Endothelial cell of umbilical vein (primary cell): ENCODE measurements around the gene POLN. TPM values are rescaled to one million over a fixed set of nuclear protein-coding genes. Genes with fewer than 3 reads are reported as not detected.

ENCODE experiments used
- BruUV-seq: library from RNA; stranded (reverse); fragments of 400-500 nt; replicated peaks from 2 replicates; lab custom pipeline; 2021; lab: Mats Ljungman, UMichigan
- CTCF ChIA-PET: fragments of 300-600, 350-600 bp; sonication (Branson Sonifier 250); formaldehyde crosslinking; loops from one replicate; lab custom pipeline; 2021; ENCODE audit warnings: antibody characterized with exemption, inconsistent platforms; lab: Charles Lee
- POLR2A ChIA-PET: fragments of 300-600, 350-600 bp; sonication (Branson Sonifier 250); formaldehyde crosslinking; loops from one replicate; lab custom pipeline; 2021; ENCODE audit warnings: antibody characterized with exemption, inconsistent platforms; lab: Charles Lee
- DNase-seq: peaks from one replicate; pipeline ENCODE4 v3.0.0-alpha.2; 2011; ENCODE audit warnings: low read depth, low spot score
- FAIRE-seq: peaks from 2 replicates; lab custom pipeline; 2011; peaks lifted over from hg19 to GRCh38; lab: Jason Lieb, UNC
- H2AFZ ChIP-seq: 2 replicates; pipeline ENCODE4 v1.6.0; 2012; ENCODE audit warnings: low read depth, low read length, control low read depth, inconsistent platforms
- H3K27ac ChIP-seq: 2 replicates; pipeline ENCODE4 v1.5.1; 2011; ENCODE audit warnings: low read depth, mild to moderate bottlenecking, control low read depth, low read length, moderate library complexity; ENCODE audit not compliant: insufficient read depth
- H3K27me3 ChIP-seq, 2 experiments: 2 replicates each; pipeline versions ENCODE4 v1.6.0 to v1.6.1; 2011; ENCODE audit warnings: low read length in 2 of 2, mixed read lengths in 1 of 2; ENCODE audit not compliant: control insufficient read depth in 2 of 2, insufficient read depth in 2 of 2
- H3K36me3 ChIP-seq, 2 experiments: 2 replicates in 1 of 2; 3 replicates in 1 of 2; pipeline ENCODE4 v1.5.1; 2011; ENCODE audit warnings: low read length in 2 of 2, mild to moderate bottlenecking in 1 of 2, moderate library complexity in 1 of 2; ENCODE audit not compliant: control insufficient read depth in 2 of 2, insufficient read depth in 2 of 2; ENCODE audit errors: extremely low read depth in 1 of 2
- H3K4me1 ChIP-seq: 3 replicates; pipeline ENCODE4 v1.5.1; 2011; ENCODE audit warnings: mild to moderate bottlenecking, low read length; ENCODE audit not compliant: control insufficient read depth, insufficient read depth; ENCODE audit errors: extremely low read depth
- H3K4me2 ChIP-seq: 2 replicates; pipeline ENCODE4 v1.6.1; 2011; ENCODE audit warnings: low read length, control low read depth, mixed read lengths; ENCODE audit not compliant: insufficient read depth
- H3K4me3 ChIP-seq, 3 experiments: fragments of 200-600 bp in 1 of 3; sonication (generic), shearing (Covaris generic) in 1 of 3; replicated peaks in 1 of 3; 2 replicates each; pipeline ENCODE4 v1.5.1; 2011 to 2016; ENCODE audit warnings: control low read depth in 3 of 3, low read length in 3 of 3, mild to moderate bottlenecking in 2 of 3, inconsistent platforms in 1 of 3, low read depth in 1 of 3, moderate library complexity in 1 of 3; ENCODE audit not compliant: insufficient read depth in 1 of 3
- H3K79me2 ChIP-seq: 2 replicates; pipeline ENCODE4 v1.6.0; 2012; ENCODE audit warnings: low read length, inconsistent platforms; ENCODE audit not compliant: control insufficient read depth, insufficient read depth
- H3K9ac ChIP-seq: replicated peaks from 2 replicates; pipeline ENCODE3; 2011; ENCODE audit warnings: low read length, control low read depth; ENCODE audit not compliant: insufficient read depth; ENCODE audit errors: extremely low read depth
- H3K9me1 ChIP-seq: replicated peaks from 3 replicates; pipeline ENCODE4 v1.6.0; 2011; ENCODE audit warnings: mild to moderate bottlenecking, low read length; ENCODE audit not compliant: control insufficient read depth, insufficient read depth; ENCODE audit errors: extremely low read depth
- H3K9me3 ChIP-seq: replicated peaks from 2 replicates; pipeline ENCODE4 v1.5.1; 2012; ENCODE audit warnings: low read length, inconsistent platforms; ENCODE audit not compliant: control insufficient read depth, insufficient read depth
- H4K20me1 ChIP-seq: replicated peaks from 2 replicates; pipeline ENCODE3; 2011; ENCODE audit warnings: mild to moderate bottlenecking, low read length; ENCODE audit not compliant: control insufficient read depth, insufficient read depth; ENCODE audit errors: extremely low read depth
- CTCF ChIP-seq, 2 donors: IDR thresholded peaks; 1 replicate in 1 of 2; 2 replicates in 1 of 2; pipeline ENCODE4 v1.5.1; 2011; ENCODE audit warnings: low read length in 2 of 2, mild to moderate bottlenecking in 2 of 2, moderate library complexity in 2 of 2, control low read depth in 1 of 2, inconsistent platforms in 1 of 2, low read depth in 1 of 2; ENCODE audit not compliant: insufficient read depth in 1 of 2; ENCODE audit errors: extremely low read depth in 1 of 2
- EZH2 ChIP-seq: IDR thresholded peaks from 2 replicates; pipeline ENCODE4 v1.6.1; 2012; ENCODE audit warnings: borderline replicate concordance, low read depth, mild to moderate bottlenecking, moderate library complexity, low read length, inconsistent platforms; ENCODE audit not compliant: severe bottlenecking
- FOS ChIP-seq: IDR thresholded peaks from 2 replicates; pipeline ENCODE4 v1.6.1; 2011; ENCODE audit warnings: mild to moderate bottlenecking, low read length, moderate library complexity, borderline replicate concordance; ENCODE audit not compliant: insufficient read depth
- GATA2 ChIP-seq: IDR thresholded peaks from 2 replicates; pipeline ENCODE4 v1.7.0; 2011; ENCODE audit warnings: low read depth, mild to moderate bottlenecking, moderate library complexity, mixed read lengths, low read length; ENCODE audit not compliant: insufficient read length, insufficient read depth
- JUN ChIP-seq: IDR thresholded peaks from 2 replicates; pipeline ENCODE4 v1.6.1; 2011; ENCODE audit warnings: borderline replicate concordance, low read depth; ENCODE audit not compliant: insufficient read length, insufficient read depth
- MAX ChIP-seq: IDR thresholded peaks from 2 replicates; pipeline ENCODE4 v1.6.1; 2011; ENCODE audit not compliant: insufficient read depth, insufficient read length
- MYC ChIP-seq: IDR thresholded peaks from one replicate; pipeline ENCODE4 v1.6.1; 2011; ENCODE audit warnings: mild to moderate bottlenecking, low read depth, low read length
- POLR2A ChIP-seq: IDR thresholded peaks from 2 replicates; pipeline ENCODE4 v1.6.1; 2012; ENCODE audit warnings: low read depth, mild to moderate bottlenecking, control low read depth, low read length
- POLR2AphosphoS5 ChIP-seq: IDR thresholded peaks from 2 replicates; pipeline ENCODE4 v1.6.1; 2012; ENCODE audit warnings: low read depth, mild to moderate bottlenecking, control low read depth, low read length, moderate library complexity; ENCODE audit not compliant: insufficient read depth
- dilution Hi-C: fragments of 300-500 bp; cut with MboI; formaldehyde crosslinking; loops from one replicate; pipeline ENCODE4 v1.15.0; 2019; ENCODE audit warnings: low sequenced_read_pairs; ENCODE audit not compliant: extremely low pct_ligation_motif_present
- intact Hi-C: fragments of 100-400 bp; cut with micrococcal nuclease; formaldehyde crosslinking; loops from one replicate; pipeline ENCODE4 v1.10.0; 2022
- polyA plus RNA-seq, 4 experiments: library from polyadenylated mRNA; depleted of rRNA in 3 of 4; stranded (reverse) in 3 of 4; unstranded in 1 of 4; fragments of >200 nt; gene quantifications; 2 replicates each; pipeline versions ENCODE4 v1.2.1 to v1.2.3, GENCODE V29; 2011 to 2012; ENCODE audit warnings: missing spikeins in 1 of 4
- total RNA-seq: library from RNA; stranded (reverse); gene quantifications from 2 replicates; pipeline ENCODE4 v1.2.3, GENCODE V29; 2021

Gene POLN
- total and polyA plus RNA-seq, 2 donors (not counting 3 experiments of a cell fraction or from before 2014, with no cell fraction given): 1.3 to 4.2 TPM

- no peaks in the 10 kb centered on the region for H3K9me3 ChIP-seq
- H3K4me3 ChIP-seq: no peak overlapping the region
- H3K79me2 ChIP-seq: no peaks in the 10 kb centered on the region
- no peaks in the 10 kb centered on the region for H4K20me1 ChIP-seq
- no peak overlapping the region for H3K4me2 ChIP-seq
- no peaks in the 10 kb centered on the region for H3K4me1 ChIP-seq
- TF ChIP-seq JUN (no peak), GATA2 (no peak), POLR2AphosphoS5 (no peak), POLR2A (no peak), FOS (no peak), CTCF (IDR thresholded peaks at IDR 0.05; ENCODE audit: extremely low read depth in 1 of 2, insufficient read depth in 1 of 2, low read depth in 1 of 2, low read length in 2 of 2) (no peak), EZH2 (no peak), MYC (no peak), MAX (no peak)
- peaks cover 4 to 5% of the 10 kb centered on the region in 2 experiments for H3K27me3 ChIP-seq
- no peak overlapping the region for H3K27ac ChIP-seq
- POLR2A ChIA-PET: no interaction called here
- no peak overlapping the region for H2AFZ ChIP-seq
- H3K36me3 ChIP-seq: no peaks in the 10 kb centered on the region
- dilution Hi-C loops (no loop called here), intact Hi-C loops (no loop called here)
- no peak for DNase-seq
- FAIRE-seq: no peak
- no peak overlapping the region for H3K9ac ChIP-seq
- CTCF ChIA-PET: no interaction called here
- H3K9me1 ChIP-seq: no peaks in the 10 kb centered on the region
- no TSS peak for BruUV-seq
Observed at GRCh38 chr4:2094545-2094944, 147.4 kb downstream of the POLN start.
